HG03196 (cell line): ENCODE data around the gene SERPINH1.

Source experiments
- ATAC-seq: cut with Tn5 transposase; IDR thresholded peaks from one replicate; pipeline ENCODE4 v1.9.1; 2021; ENCODE audit not compliant: unreplicated experiment

SERPINH1 gene

DNA sequence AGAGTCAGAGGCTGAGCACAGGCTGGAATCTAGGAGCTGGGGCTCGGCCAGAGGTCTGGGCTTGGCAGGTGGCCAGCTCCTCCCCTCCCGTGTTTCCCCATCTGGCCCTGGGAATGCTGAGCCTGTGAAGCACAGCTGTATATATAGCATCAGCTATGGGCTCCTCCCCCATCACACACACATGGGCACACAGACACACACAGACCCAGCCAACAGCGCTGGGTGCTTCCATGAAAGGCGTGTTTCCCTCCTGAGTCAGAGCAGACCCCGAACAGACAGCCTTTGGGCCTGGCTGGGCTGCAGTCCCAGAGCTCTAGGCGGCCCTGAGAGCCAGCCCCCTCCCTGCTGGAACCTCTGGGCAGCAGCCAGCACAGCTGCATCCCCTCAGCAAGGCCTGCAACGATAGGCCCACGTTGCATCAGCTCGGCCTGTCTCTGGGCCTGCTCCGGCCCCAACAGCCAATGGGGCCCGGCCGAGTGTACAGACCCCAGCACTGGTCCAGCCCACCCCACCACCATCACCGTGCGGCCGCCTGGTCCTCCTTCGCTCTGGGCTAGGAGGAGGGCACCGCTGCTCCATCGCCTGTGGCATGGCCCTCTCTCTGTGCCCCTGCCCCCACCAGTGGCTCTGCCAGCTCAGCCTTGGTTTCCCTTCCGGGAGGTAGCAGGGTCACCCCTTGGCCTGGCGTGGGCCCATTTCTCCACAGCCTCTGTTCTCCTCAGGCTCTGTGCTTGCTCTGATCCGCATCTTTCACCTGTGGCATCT, 7.6 kb upstream of the SERPINH1 start:
- no peak for ATAC-seq

DNA sequence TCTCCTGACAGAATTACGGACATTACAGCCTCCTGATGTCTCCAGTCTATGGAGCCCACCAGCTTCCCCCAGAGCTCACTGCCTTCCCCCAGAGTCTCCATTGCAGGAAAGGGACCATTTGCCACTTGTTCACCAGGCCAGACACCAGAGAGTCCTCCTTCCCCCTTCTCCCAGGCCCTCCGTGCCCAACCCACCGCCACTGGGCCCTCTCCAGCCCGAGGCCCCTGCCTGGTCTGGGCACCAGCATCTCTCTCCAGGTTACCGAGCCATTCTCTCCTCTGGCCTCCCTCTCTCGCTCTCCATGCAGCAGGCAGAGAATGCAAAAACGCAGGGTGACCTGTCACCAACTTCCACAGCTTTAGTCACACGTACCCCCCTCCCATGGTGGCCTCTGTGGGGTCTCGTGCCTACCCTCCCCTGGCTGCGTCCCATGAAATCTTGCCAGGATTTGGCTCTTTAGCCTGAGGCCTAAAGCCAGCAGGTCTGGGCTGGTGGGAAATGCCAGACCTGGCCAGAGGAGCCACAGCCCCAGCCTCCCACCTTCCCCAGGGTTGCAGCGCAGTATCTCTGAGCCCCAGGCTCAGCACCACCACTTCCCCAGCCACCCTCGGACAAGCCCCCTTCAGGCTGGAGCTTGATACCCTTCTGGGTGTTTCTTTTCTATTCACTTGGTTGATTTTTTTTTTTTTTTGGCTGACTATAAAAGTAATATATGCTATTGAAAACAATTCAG, 6.8 kb upstream of the SERPINH1 start:
- ATAC-seq = no peak

DNA sequence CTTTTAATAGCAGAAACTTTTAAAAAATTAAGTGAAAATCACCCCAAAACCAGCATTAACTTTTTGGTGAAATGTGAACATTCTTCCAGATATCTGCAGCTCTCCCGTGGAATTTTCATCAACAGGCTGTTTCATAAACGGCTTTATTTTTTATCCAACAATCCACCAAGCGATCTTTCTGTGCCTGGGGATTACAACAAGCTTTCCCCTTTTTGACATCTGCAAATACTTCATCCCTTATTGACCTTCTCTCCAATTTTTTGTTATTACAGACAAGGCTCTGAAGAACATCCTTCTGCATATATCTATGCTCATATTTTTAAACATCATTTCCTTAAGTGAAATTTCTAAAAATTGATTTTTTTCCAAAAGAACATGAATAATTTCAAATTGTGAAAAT, 5.8 kb upstream of the SERPINH1 start:
- ATAC-seq = no peak

GRCh38 chr11:75557666-75558494, 4.2 kb upstream of the SERPINH1 start:
- ATAC-seq = no peak

DNA sequence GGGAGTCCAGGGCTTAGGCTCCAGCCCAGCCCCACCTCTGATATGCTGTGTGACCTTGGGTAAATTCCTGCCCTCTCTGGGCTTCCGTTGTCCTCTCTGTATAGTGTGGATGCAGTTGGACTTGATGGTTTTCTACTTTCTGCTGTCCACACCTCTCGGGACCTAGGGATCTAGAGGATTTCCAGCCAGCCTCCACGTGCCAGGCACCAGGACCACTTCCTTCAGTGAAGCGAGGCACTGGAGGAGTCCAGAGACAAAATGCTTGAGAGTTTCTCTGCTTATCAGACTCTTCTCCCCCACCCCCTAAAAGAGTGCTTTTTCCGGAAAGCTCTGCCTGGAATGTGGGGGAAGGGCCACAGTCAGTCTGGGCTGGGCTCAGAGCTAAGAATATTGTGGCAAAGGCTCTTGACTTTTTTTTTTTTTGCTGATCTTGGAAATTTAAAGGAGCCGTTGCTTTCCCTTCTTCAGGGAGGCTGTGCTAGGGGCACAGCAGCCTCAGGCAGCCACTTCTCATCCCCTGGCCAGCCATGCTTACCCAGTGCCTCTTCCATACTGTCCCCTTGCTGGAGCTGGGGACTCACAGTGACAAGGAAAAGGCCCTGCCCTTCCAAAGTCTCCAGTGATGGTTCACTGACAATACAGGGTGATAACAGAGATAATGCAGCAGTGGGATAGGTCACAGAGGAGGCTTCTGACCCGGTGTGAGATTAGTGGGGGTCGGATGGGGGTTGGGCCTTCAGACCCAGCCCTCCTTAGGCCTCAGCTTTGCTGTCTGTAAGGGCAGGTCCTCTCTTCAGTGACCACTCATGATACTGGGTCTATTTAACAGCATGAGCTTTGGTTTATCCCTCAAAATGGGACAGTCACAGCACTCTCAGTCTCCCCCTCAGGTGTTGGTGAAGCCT, 2.9 kb upstream of the SERPINH1 start:
- no peak for ATAC-seq

DNA sequence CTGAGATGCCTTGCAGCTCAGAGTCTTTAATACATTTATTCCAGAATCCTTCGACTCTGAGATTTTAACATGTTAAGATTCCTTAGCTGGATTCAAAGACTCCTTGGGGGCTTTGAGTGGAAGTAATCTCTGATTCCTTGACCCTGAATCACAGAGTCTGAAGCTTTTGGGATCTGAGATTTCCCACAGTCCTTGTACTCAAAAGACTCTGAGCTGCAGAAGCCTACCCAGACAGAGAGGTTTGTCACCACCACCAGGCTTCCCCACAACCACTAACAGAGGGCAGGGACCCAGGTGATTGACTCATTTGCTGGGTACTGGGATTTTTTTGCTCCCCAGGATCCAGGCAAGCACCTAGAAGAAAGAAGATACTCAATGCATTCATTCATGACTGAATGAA, 1.4 kb upstream of the SERPINH1 start:
- ATAC-seq = no peak

DNA sequence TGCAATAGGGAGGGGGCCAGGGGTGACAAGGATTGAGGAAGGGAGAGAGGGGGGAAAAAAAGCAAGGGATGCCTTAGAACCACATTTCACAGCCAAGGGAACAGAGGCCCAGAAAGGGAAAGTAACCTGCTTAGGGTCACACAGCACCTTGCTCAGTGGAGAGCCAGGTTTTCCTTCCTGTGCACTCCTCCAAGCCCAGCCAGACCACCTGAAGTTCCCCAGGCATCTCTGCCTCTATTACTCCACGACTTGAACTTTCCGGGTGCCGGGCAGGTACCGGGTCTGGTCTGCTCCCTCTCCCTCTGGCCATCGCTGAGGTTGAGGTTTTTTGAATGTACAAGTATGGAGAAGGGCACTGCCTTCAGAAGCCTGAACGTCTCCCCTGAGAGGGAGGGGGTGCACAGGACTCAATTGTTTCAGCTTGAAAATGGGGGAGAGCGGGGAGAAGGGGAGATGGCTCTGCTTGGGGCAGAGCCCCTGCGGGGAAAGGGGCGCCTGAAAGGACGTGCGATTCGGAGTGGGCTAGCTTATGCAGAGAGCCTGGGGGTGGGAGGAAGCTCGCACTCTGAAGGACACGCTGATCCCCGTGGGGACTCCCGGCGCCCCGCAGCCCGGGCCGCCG, 516 bp upstream of the SERPINH1 start:
- no peak for ATAC-seq

- no peak for ATAC-seq
Observed at GRCh38 chr11:75562836-75563484, 907 bp downstream of the SERPINH1 start.

- ATAC-seq = no peak
Observed at GRCh38 chr11:75563501-75563977, 1.5 kb downstream of the SERPINH1 start.

- no peak for ATAC-seq
Observed at GRCh38 chr11:75563978-75564552, 2.0 kb downstream of the SERPINH1 start.

GRCh38 chr11:75565221-75565814, 3.3 kb downstream of the SERPINH1 start:
- no peak for ATAC-seq

DNA sequence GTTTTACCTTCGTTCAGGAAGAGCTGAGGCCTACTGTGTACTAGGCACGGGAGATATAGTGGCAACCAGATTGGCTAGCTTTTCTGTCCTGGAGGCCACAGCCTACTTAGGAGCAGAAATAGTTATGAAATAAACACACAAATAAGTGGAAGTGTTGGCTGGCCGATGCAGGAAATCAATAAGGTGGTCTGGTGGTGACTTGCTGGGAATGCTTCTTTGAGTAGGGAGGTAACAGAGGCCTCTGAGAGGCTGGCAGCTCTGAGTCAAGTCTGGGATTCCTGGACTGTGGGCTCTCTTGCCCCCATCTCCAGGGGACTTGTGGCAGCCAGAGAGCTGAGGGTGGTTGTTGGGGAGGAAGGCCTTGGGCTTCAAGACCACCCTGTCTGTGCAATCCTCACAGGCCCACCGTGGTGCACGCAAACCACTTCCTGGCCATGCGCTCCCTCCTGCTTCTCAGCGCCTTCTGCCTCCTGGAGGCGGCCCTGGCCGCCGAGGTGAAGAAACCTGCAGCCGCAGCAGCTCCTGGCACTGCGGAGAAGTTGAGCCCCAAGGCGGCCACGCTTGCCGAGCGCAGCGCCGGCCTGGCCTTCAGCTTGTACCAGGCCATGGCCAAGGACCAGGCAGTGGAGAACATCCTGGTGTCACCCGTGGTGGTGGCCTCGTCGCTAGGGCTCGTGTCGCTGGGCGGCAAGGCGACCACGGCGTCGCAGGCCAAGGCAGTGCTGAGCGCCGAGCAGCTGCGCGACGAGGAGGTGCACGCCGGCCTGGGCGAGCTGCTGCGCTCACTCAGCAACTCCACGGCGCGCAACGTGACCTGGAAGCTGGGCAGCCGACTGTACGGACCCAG, 4.1 kb downstream of the SERPINH1 start:
- ATAC-seq = no peak

GRCh38 chr11:75566763-75567279, 4.8 kb downstream of the SERPINH1 start:
- ATAC-seq = no peak

- ATAC-seq = no peak
Observed at GRCh38 chr11:75567971-75568370, 5.9 kb downstream of the SERPINH1 start.

DNA sequence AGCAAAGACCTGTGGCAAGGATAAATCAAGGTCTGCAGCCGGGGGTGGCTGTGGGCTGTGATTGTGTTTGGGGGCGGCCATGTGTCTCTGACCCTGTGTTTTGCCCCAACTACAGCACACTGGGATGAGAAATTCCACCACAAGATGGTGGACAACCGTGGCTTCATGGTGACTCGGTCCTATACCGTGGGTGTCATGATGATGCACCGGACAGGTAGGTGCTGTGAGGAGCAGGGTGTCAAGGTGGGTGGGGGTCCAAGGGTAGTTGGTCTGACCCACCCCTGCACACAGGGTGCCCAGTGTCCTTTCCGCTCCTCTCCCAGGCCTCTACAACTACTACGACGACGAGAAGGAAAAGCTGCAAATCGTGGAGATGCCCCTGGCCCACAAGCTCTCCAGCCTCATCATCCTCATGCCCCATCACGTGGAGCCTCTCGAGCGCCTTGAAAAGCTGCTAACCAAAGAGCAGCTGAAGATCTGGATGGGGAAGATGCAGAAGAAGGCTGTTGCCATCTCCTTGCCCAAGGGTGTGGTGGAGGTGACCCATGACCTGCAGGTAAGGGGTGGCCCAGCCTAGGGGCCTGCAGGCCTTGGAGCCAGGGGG, 6.7 kb downstream of the SERPINH1 start:
- no peak for ATAC-seq

- no peak for ATAC-seq
Observed at GRCh38 chr11:75570559-75571139, 8.6 kb downstream of the SERPINH1 start.

- ATAC-seq = no peak
Observed at GRCh38 chr11:75571625-75572024, 9.6 kb downstream of the SERPINH1 start.
